Left renal cortex interstitium (tissue), 4 donors: ENCODE data around the gene RELT. TPM values are rescaled to one million over a fixed set of nuclear protein-coding genes. Genes with fewer than 3 reads are reported as not detected.

ENCODE experiments used
- DNase-seq, 4 donors: peaks; one replicate each; pipeline ENCODE4 v3.0.0-alpha.2; 2013; ENCODE audit warnings: low read depth in 4 of 4, low spot score in 2 of 4, missing footprints in 1 of 4
- polyA plus RNA-seq, 4 donors: library from polyadenylated mRNA; unstranded; fragments of 120-200 nt; gene quantifications; one replicate each; pipeline ENCODE4 v1.2.1, GENCODE V29; 2013; ENCODE audit not compliant: insufficient read length in 4 of 4

The RELT gene
- polyA plus RNA-seq, 4 donors = 2.2 to 4.9 (median 4.3) TPM

DNA sequence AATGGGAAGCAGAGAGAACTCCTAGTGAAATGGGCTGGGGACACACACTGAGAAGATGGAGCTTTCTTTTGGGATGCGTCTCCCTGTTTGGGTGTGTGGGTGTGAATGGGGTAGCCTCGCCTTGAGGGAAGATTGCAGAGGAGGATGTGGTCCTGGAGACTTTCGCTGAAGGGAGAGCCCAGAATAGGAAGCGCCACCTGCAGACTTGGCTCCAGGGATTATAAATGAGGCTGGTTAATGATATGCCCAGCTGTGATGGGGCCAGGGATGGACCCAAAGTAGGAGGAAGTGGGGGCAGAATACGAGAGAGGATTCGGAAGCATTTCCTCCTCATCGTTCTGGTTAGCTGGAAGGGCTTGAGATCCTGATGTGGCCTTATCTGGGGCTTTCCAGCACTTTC, 13.7 kb downstream of the RELT start:
- no peak for DNase-seq

DNA sequence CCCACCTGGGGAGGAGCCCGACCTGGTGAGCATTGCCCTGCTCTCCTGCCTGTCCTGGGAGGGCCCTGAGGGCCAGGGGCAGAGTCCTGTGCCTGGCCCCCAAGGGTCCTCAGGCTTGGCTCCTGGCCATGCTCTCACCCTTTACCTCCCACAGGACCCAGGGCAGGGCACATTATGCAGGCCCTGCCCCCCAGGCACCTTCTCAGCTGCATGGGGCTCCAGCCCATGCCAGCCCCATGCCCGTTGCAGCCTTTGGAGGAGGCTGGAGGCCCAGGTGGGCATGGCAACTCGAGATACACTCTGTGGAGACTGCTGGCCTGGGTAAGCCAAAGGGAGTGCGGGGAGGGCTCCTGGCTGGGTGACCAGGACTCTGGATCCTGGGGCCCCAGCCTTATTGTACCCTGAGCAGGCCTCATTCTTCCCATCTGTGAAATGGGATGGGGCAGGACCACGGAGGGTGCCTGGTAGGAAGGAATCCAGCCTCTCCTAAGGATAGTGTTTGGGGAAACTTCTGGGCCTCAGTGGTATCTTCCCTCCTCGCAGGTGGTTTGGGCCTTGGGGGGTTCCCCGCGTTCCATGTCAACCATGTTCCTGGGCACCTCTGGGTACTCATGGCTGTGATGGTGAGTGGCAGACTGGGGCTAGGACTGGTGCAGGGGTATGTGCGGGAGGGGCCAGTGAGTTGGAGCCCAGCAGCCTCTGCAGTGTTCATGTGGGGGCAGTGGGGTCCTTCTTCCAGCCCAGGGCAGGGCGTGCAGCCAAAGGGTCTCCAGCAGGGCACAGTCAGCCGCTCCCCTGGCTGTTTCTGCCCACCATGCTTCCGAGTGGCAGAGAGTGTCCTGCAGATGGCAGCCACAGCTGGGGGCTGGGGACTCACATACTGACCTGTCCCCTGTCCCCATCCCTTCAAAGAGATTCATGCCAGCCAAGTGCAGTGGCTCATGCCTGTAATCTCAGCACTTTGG, 14.7 kb downstream of the RELT start:
- no peak for DNase-seq

DNA sequence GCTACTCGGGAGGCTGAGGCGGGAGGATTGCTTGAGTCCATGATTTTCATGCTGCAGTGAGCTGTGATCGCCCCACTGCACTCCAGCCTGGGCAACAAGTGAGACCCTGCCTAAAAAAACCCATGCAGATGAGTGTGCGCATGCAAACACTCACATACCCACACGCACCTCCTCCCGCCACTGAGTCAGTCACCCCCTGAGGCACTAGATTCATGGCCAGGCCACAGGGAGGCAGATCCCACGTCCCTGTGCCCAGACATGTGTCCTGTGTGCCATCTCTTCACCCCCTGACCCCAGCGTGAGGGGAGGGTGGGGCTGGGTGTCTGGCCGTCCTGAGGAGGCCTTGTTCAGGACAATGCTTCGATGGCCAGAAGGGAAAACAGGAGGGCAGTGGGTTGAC, 15.5 kb downstream of the RELT start:
- no peak for DNase-seq

DNA sequence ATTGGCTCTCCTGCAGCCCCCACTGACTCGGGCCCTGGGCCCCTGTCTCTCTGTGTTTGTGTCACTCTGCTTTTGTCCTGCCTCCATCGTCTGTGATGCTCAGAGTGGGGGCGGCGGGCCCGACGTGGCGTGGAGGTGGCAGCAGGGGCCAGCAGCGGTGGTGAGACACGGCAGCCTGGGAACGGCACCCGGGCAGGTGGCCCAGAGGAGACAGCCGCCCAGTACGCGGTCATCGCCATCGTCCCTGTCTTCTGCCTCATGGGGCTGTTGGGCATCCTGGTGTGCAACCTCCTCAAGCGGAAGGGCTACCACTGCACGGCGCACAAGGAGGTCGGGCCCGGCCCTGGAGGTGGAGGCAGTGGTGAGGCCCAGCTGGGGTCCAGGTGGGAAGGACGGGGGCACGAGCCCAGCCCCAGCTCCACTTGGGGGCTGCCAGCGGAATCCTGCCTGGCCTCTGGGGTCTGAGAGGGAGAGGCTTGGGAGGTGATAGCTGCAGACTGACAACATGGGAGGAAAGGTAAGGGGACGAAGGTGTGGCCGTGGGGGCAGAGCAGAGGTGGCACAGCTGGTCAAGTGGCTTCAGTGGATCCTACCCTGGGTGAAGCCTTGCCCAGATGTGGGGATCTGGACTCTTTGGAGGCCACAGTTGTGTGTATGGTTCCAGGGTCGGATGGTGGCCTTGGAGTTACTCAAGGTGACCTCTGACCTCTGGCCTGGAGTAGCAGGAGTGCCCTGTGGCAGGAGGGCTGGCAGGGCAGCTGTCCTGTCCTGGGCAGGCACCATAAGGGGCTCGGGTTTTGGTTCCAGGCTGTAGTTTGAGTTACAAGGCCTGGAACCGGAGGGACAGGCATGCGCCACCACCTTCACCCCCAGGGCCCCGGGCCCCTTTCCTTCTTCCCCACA, 16.2 kb downstream of the RELT start:
- DNase-seq = no peak

DNA sequence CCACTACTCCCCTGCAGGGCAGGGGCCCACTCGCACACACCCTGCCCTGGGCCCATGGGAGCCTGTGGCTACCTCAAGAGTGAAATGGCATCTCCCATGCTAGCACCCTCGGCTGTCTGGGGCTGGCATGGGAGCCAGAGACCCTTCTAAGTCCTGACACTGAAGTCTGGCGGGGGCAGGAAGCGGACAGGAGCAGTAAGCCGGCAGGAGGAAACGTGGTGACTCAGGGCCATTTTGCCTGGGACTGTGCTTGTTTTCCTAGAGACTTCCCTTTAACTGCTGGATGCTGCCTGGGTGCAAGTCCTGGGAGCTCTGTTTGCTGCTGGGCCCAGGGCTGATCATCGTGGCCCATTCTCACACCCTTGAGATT, 16.8 kb downstream of the RELT start:
- DNase-seq = no peak

DNA sequence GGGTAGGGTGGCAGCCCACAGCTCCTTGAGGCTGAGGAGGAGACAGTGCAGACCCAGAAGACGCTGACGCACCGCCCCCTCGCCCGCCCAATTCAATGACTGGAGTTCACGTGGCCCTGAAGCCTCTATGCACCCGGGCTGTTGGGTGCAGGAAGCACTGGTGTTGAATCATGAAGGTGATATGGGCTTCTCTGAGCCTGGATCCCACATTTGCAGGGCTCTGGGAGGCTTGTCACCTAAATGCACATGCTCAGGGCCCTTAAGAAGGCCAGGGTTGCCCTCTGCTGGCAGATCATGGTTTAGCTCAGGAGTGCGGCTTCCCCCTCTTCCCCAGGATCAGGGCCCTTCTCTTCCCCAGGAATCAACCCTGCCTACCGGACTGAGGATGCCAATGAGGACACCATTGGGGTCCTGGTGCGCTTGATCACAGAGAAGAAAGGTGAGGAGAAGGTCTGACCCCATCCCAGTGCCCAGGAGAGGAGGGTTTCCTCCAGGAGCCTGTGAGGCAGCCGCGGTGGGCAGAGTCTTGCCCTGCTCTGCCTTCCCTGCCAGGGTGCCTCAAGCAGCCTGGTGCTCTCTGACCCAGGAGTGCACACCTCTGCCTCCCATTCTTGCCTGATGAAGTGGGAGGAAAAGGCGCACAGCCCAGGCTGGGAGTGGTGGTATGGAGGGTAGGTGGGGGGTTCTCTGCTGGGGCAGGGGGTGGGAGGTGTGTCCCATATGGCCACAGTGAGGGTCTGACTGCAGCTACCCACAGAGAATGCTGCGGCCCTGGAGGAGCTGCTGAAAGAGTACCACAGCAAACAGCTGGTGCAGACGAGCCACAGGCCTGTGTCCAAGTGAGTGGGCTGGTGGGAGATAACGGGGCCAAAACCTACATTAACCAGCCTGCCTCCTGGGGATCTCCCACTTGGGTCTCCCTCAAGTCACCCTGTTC, 17.5 kb downstream of the RELT start:
- DNase-seq = peak in 2 of 4 donors; percentile 49 to 69

DNA sequence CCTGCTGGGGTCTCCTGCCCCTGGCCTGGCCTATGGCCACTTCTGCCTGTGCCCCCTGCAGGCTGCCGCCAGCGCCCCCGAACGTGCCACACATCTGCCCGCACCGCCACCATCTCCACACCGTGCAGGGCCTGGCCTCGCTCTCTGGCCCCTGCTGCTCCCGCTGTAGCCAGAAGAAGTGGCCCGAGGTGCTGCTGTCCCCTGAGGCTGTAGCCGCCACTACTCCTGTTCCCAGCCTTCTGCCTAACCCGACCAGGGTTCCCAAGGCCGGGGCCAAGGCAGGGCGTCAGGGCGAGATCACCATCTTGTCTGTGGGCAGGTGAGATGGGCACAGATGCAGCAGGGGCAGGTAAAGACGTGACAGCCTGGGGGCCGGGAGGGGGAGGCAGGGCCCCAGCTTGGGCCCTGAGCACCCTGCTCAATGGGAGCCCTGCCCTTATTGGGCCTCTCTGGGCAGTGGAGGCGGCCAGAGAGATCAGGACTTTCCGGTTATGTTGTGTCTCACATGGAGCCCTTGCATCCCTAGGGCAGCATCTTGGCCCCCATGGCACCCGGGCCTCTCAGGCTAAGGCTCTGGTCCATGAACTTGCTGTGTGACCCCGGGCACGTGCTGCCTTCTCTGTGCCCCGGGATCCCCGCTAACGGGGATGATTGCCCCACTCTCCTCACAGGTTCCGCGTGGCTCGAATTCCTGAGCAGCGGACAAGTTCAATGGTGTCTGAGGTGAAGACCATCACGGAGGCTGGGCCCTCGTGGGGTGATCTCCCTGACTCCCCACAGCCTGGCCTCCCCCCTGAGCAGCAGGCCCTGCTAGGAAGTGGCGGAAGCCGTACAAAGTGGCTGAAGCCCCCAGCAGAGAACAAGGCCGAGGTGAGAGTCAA, 18.5 kb downstream of the RELT start:
- no peak for DNase-seq

DNA sequence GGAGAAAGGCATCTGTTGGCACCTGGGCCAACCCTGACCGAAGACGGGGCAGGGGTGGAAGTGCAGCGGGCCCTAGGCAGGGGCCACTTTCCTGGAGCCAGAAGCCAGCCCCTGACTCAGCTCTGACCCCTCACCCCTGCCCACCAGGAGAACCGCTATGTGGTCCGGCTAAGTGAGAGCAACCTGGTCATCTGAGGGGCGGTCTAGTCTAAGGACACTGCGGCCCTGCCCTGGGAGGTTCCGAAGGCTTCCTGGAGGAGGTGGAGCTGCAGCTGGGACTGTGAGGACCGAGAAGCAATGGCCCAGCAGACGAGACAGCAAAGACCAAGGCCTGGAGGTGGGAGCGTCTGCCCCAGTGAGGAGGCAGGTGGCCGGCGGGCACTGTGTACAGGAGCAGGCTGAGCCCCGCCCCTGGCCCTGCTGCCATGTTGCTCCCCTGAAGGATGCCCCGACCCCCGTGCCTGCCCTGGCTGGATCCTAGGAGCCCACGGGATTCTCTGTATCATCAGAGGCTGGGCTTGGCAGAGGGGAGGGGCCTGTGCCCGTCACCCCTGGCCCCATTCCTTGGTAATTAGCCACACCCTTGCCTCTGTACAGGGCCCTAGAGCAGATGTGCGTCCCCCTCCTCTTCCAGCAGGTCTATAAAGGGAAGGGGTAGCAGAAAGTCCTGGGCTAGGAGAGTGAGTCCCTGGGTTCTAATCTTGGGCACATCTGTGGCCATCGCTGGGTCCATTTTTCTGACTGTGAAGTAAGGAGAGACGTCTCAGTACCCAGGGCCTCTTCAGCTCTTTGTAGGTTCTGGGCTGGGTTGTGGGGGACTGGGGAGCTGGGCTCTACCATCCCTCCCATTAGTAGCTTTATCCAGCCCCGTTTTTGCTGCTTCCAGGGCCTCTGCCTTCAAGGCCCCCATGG, 19.4 kb downstream of the RELT start:
- DNase-seq = no peak

DNA sequence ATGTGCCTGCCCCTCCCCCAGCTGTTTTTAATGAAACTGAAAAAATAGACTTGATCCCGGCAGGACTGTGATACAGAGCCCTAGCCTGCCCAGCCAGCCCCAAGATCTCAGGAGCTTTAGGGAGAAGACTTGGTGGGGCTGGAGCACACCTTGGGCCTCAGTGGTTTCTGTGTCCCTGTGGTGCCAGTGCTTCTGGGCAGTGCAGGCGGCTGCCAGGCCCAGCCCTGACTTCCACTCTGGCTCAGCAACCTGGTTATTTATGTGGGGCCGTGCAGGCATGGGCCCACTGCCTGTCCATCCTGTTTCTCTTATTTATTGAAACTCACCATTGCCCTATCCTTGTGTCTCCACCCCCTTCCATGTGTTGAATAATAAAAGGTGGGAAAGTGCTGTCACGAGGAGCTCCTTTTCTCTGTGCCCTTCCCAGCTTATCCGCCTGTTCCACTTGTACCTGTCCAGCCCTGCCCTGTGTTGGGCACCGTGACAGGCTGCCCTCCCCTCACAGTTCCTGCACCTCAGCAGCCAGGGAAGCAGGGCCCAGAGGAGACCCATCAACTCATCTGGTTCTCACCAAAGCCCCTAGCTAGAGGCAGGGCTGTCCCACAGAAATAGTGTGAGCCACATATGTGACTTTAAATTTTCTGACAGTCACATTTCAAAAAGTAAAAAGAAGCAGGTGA, 20.2 kb downstream of the RELT start:
- no peak for DNase-seq

DNA sequence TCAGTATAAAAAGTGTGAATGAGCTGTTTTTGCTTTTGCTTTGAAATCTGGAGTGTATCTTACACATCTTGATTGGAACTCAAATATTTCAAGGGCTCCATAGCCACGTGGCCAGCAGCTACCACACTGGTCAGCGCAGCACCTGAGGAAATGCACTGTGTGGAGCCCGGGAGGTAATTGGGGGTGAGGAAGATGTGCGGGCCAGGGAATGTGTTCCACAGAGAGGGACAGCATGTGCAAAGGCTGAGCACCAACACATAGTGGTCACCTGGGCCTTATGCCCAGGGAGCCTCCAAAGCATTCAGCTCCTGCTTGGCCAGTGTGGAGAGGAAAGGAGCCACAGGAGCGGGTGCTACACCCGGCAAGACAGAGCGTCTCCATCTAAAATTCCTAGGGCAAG, 20.8 kb downstream of the RELT start:
- DNase-seq = no peak

DNA sequence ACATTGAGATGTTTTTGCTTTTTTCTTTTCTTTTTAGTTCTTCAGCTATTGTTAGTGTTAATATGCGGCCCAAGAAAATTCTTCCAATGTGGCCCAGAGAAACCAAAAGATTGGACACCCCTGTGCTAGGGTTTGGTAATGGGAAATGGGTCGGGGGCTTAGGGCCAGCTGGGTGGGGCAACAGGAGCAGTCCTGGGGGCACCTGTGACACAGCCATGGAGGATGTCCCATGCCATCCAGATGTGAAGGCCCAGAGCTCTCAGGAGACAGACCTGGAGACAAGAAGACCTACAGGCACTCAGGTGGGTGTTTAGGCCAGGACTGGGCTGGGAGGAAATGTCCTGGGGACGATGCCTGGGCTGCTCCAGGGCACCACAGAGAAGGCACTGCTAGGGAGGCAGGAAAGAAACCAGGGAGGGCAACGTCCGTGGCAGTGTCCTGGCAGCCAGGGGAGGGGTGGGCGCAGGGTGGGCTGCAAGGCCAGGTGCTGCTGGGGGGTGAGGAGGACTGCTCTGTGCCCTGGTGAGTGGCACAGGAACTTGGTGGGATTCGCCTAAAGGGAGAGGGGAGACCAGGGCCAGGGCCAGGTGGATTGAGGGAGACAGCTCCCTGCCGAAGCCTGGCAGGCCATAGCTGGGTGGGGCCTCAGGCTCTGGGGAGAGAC, 21.4 kb downstream of the RELT start:
- no peak for DNase-seq

DNA sequence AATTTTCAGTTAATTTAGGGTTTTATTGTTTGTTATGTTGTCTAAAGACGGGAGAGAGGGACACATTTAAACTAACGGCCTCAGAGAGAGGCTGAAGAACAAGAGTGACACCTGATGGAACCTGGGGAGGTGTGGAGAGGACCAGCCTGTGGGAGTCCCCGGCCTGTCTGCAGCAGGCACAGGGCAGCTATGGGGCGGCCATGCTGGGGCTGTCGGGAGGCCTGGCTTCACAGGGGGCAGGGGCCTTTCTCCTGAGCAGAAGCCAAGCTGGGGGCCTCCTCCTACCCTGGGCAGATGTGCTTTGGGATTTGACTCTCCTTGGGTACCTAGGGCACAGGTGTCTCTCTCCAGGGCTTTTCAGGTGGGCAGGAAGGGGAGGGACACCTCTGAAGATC, 21.9 kb downstream of the RELT start:
- no peak for DNase-seq

DNA sequence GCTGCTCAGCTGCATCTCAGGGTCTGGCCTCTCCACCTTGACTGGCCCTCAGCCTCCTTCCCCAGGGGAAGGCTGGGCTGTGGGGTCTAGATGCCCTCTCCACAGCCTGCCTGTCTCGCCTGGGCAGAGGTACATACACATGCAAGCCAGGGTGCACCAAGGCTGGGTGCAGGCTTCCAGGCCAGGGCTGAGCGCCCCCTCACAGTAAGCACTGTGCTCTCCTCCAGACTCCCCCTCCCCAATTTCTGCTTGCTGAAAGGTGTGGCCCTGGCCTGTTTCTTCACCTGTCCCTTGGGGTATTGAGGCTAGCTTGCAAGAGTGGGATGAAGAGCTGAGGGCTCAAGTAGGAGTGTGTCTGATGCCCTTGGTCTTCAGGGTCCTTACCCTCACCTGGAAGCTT, 22.5 kb downstream of the RELT start:
- DNase-seq = no peak

DNA sequence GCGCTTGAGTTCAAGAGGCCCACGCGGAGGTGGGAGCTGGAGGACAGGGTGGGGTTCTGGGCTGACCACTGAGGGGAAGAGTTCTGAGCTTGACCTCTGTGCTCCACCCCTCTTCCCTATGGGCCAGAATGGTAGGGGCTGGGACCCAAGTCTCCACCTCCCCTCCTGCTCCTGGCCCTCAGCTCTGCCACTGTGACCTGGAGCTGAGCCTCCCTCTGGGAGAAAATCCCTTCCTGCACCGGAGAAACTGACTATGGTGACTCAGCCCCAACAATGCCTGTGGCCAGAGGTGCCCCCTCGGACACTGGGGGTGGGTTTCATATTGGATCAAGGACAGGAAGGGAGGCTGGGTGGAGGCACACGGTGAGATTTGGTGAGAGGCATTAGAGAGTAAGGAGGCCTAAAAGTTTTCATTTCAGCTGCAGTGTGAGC, 23.0 kb downstream of the RELT start:
- no peak for DNase-seq

DNA sequence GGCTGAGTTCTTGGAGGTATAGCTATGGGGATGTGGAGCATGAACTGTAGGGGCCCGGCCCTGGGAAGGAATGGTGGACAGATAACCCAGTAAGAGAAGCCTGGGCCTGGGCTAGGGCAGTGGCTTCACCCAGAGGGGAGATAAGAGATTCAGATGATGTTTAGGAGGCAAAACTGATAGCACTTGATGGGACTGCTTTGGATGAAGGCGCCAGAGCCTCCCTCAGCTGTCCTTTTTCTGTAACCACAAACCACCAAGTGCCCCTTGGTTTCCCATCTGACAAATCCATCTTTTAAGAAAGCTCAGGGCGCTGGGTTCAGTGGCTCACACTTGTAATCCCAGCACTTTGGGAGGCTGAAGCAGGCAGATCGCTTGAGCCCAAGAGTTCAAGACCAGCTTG, 23.4 kb downstream of the RELT start:
- DNase-seq = no peak

DNA sequence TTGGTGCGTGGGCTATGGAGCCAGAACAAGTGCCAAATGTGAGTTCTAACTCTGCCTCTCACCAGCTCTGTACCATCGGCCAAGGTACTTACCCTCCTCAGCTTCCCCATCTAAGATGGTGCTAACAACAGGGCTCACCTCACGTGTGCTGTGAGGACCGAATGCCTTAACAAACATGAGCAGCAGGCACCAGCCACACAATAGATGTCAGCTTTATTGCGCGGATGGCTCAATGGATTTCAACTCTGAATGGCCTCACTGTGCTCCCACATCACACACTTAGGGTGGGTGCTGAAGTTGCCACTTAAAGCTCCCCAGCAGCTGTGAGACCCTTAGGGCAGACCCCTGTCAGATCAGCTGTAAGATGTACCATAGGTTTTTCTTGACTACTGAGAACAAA, 24.1 kb downstream of the RELT start:
- DNase-seq = no peak

DNA sequence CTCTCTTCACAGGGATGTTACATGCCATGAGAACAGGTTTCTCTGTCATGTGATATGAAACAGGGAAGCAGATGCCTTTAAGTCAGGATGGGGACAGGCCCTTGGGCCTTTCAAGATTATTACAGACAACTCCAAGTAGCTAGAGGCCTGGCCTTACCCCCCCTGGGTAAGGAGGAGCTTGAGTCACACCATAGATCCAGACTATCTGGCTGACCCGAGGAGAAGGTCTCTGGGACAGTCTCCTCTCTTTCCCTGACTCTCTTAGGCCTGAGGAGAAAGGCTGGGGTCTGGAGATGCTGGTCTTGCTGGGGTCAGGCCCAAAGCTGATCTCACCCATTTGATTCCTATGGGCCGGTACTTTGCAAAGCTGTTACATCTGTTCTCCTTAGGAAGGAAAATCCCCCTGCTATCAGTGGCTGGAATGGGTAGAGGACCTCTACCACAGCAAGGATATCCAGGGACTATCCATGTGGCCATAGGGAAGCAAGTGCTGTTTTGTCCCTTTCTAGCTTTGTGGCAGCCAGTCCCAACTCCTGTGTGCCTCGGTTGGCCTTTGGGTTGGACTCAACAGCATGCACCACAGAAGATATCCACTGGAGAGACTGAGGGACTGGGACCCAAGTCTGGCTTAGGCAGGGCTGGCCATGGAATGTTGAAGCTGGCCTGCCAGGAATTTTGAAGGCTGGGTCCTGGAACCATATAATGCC, 25.2 kb downstream of the RELT start:
- no peak for DNase-seq
